Neuronal stem cell (in vitro differentiated cells): ENCODE measurements around the gene RC3H2.
"Not testable (repeated sequence)": the region's sequence is repeated elsewhere in the genome, so short reads cannot be mapped to it uniquely, and the experiment has no call there.

Experiments used
- DNase-seq: peaks from one replicate; pipeline ENCODE4 v3.0.0-alpha.2; 2013; ENCODE audit warnings: low spot score
- H2AFZ ChIP-seq: one replicate; pipeline ENCODE4 v1.6.1; 2013; ENCODE audit warnings: mild to moderate bottlenecking, low read length, inconsistent platforms
- H2AK5ac ChIP-seq: 2 replicates; pipeline ENCODE4 v1.6.1; 2013; ENCODE audit warnings: low read depth, mild to moderate bottlenecking, inconsistent platforms, low read length, moderate library complexity, mixed read lengths
- H2BK120ac ChIP-seq: 2 replicates; pipeline ENCODE4 v1.6.1; 2013; ENCODE audit warnings: low read depth, mild to moderate bottlenecking, inconsistent platforms, low read length, moderate library complexity, mixed read lengths
- H2BK12ac ChIP-seq: one replicate; pipeline ENCODE4 v1.6.1; 2013; ENCODE audit warnings: low read length, inconsistent platforms
- H2BK15ac ChIP-seq: 2 replicates; pipeline ENCODE4 v1.6.1; 2013; ENCODE audit warnings: mild to moderate bottlenecking, low read length, inconsistent platforms, mixed read lengths
- H2BK5ac ChIP-seq: one replicate; pipeline ENCODE4 v1.6.1; 2013; ENCODE audit warnings: inconsistent platforms, mild to moderate bottlenecking, low read length, moderate library complexity
- H3K14ac ChIP-seq: one replicate; pipeline ENCODE4 v1.6.1; 2013; ENCODE audit warnings: low read length, inconsistent platforms
- H3K18ac ChIP-seq: 2 replicates; pipeline ENCODE4 v1.6.1; 2013; ENCODE audit warnings: low read length, inconsistent platforms
- H3K23ac ChIP-seq: 2 replicates; pipeline ENCODE4 v1.6.1; 2013; ENCODE audit warnings: low read depth, mild to moderate bottlenecking, mixed read lengths, low read length, inconsistent platforms; ENCODE audit not compliant: poor library complexity
- H3K27ac ChIP-seq: replicated peaks from 3 replicates; pipeline ENCODE4 v1.5.1; 2013; ENCODE audit warnings: low read length, inconsistent platforms
- H3K27me3 ChIP-seq, 3 experiments: 2 replicates each; pipeline ENCODE4 v1.6.1; 2013; ENCODE audit warnings: low read length in 3 of 3, mild to moderate bottlenecking in 2 of 3, inconsistent platforms in 1 of 3, low read depth in 1 of 3, mixed read lengths in 1 of 3, moderate library complexity in 1 of 3; ENCODE audit not compliant: control insufficient read depth in 3 of 3, insufficient read depth in 3 of 3
- H3K36me3 ChIP-seq, 2 donors: replicated peaks in 1 of 2; 2 replicates each; pipeline ENCODE4 v1.6.1; 2013; ENCODE audit warnings: low read length in 2 of 2; ENCODE audit not compliant: control insufficient read depth in 2 of 2, insufficient read depth in 2 of 2
- H3K4ac ChIP-seq: 2 replicates; pipeline ENCODE4 v1.6.1; 2013; ENCODE audit warnings: inconsistent platforms, mild to moderate bottlenecking, low read length, moderate library complexity
- H3K4me1 ChIP-seq, 2 donors: 1 replicate in 1 of 2; 2 replicates in 1 of 2; pipeline ENCODE4 v1.6.1; 2013; ENCODE audit warnings: low read length in 2 of 2, low read depth in 1 of 2; ENCODE audit not compliant: control insufficient read depth in 2 of 2, insufficient read depth in 1 of 2
- H3K4me2 ChIP-seq: one replicate; pipeline ENCODE4 v1.6.1; 2013; ENCODE audit warnings: mild to moderate bottlenecking, low read length, inconsistent platforms; ENCODE audit not compliant: insufficient read depth, poor library complexity, severe bottlenecking
- H3K4me3 ChIP-seq, 2 donors: 2 replicates each; pipeline ENCODE4 v1.5.1; 2013; ENCODE audit warnings: low read length in 2 of 2, mild to moderate bottlenecking in 2 of 2, inconsistent platforms in 1 of 2, moderate library complexity in 1 of 2
- H3K79me1 ChIP-seq: one replicate; pipeline ENCODE4 v1.6.1; 2013; ENCODE audit warnings: low read depth, mild to moderate bottlenecking, inconsistent platforms, low read length, moderate library complexity
- H3K9ac ChIP-seq: one replicate; pipeline ENCODE4 v1.6.1; 2013; ENCODE audit warnings: mild to moderate bottlenecking, low read depth, low read length, inconsistent platforms; ENCODE audit not compliant: poor library complexity
- H3K9me3 ChIP-seq, 2 donors: replicated peaks in 1 of 2; 2 replicates each; pipeline versions ENCODE3 to v1.6.1; 2013; ENCODE audit warnings: low read length in 2 of 2, mild to moderate bottlenecking in 2 of 2, inconsistent platforms in 1 of 2, low read depth in 1 of 2, mixed read lengths in 1 of 2, moderate library complexity in 1 of 2; ENCODE audit not compliant: control insufficient read depth in 2 of 2, insufficient read depth in 1 of 2
- H4K8ac ChIP-seq: one replicate; pipeline ENCODE4 v1.6.1; 2013; ENCODE audit warnings: low read depth, mild to moderate bottlenecking, inconsistent platforms, low read length, moderate library complexity
- H4K91ac ChIP-seq: one replicate; pipeline ENCODE4 v1.6.1; 2013; ENCODE audit warnings: low read length, low read depth, mild to moderate bottlenecking, inconsistent platforms; ENCODE audit not compliant: poor library complexity
- WGBS, 2 donors: extraction: QIAGEN DNeasy Blood & Tissue Kit; methylation state at CpG; one replicate each; pipeline ENCODE4 v1.1.7; 2013; ENCODE audit warnings: missing lambda C conversion rate in 2 of 2, mixed read lengths in 1 of 2; ENCODE audit not compliant: insufficient read length in 2 of 2, insufficient replicate concordance in 1 of 2; ENCODE audit errors: extremely low coverage in 2 of 2; 5-methylcytosine and 5-hydroxymethylcytosine counted together

Gene RC3H2

DNA sequence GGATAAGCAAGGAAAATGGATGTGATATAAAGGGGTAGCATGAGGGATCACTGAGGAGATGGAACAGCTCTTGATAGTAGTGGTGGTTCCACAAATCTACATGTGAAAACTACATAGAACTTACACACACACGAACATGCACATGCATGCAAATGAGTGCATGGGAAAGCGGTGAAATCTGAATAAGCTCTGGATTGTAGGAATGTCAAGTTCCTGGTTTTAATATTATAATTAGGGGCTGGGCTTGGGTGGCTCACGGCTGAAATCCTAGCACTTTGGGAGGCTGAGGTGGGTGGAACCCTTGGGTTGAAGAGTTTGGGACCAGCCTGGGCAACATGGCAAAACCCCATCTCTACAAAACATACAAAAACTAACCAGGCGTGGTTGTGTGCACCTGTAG, 63.7 kb downstream of the RC3H2 start:
- no peak overlapping the region for H2BK12ac ChIP-seq
- no CpG with 5 or more reads among the region's 4 CpGs for WGBS, 2 donors
- peaks cover 2 to 16% of the 10 kb centered on the region in 2 donors for H3K36me3 ChIP-seq
- no peak overlapping the region for H2BK120ac ChIP-seq
- H3K9ac ChIP-seq, result no peak overlapping the region
- DNase-seq, result no peak
- H4K91ac ChIP-seq, result no peak overlapping the region
- no peak overlapping the region for H2AFZ ChIP-seq
- no peak overlapping the region for H2BK15ac ChIP-seq
- H3K18ac ChIP-seq, result no peak overlapping the region
- H3K4me1 ChIP-seq, result no peaks in the 10 kb centered on the region
- no peak overlapping the region for H2AK5ac ChIP-seq
- no peaks in the 10 kb centered on the region for H3K27me3 ChIP-seq
- H3K4me2 ChIP-seq, result no peak overlapping the region
- no peak overlapping the region for H3K27ac ChIP-seq
- H2BK5ac ChIP-seq, result no peak overlapping the region
- no peaks in the 10 kb centered on the region for H3K79me1 ChIP-seq
- H3K4ac ChIP-seq, result no peak overlapping the region
- peaks cover 0 to 4% of the 10 kb centered on the region in 2 donors for H3K9me3 ChIP-seq
- no peak overlapping the region for H3K4me3 ChIP-seq
- H3K14ac ChIP-seq, result no peak overlapping the region
- H3K23ac ChIP-seq, result no peak overlapping the region
- H4K8ac ChIP-seq, result no peak overlapping the region

DNA sequence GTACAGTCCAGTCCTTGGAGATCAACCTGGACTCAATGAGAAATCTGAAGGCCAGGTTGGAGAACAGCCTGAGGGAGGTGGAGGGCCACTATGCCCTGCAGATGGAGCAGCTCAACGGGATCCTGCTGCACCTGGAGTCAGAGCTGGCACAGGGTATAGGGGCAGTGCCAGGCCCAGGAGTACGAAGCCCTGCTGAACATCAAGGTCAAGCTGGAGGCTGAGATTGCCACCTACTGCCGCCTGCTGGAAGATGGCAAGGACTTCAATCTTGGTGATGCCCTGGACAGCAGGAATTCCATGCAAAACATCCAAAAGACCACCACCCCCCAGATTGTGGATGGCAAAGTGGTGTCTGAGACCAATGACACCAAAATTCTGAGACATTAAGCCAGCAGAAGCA, 66.7 kb downstream of the RC3H2 start:
- not testable (repeated sequence) for H3K9ac ChIP-seq, H3K18ac ChIP-seq, H3K4me2 ChIP-seq, H3K27ac ChIP-seq, H2BK15ac ChIP-seq, H4K91ac ChIP-seq, H4K8ac ChIP-seq, H2AK5ac ChIP-seq, H2BK120ac ChIP-seq, H2BK5ac ChIP-seq, H3K14ac ChIP-seq, H3K4me3 ChIP-seq, H3K4ac ChIP-seq, H3K4me1 ChIP-seq, H3K36me3 ChIP-seq, DNase-seq, H3K79me1 ChIP-seq, H2BK12ac ChIP-seq, H2AFZ ChIP-seq, H3K9me3 ChIP-seq, H3K27me3 ChIP-seq, H3K23ac ChIP-seq
- WGBS, 2 donors, result no CpG with 5 or more reads among the region's 3 CpGs

- H3K4ac ChIP-seq, result no peak overlapping the region
- no CpG with 5 or more reads among the region's 14 CpGs for WGBS, 2 donors
Measured at GRCh38 chr9:122837266-122837850, 67.8 kb downstream of the RC3H2 start.

GRCh38 chr9:122835313-122835731, 69.8 kb downstream of the RC3H2 start:
- Histone ChIP-seq H4K91ac (no peak overlapping the region), H3K79me1 (no peaks in the 10 kb centered on the region), H3K27me3 (no peaks in the 10 kb centered on the region)

More at GRCh38 chr9:122837266-122837850, 67.8 kb downstream of the RC3H2 start:
- Histone ChIP-seq H4K8ac (no peak overlapping the region), H3K18ac (no peak overlapping the region), H3K9me3 (peaks cover 0 to 4% of the 10 kb centered on the region in 2 donors), H3K4me1 (peaks cover 0 to 1% of the 10 kb centered on the region in 2 donors), H3K23ac (no peak overlapping the region), H4K91ac (no peak overlapping the region), H3K9ac (no peak overlapping the region), H3K4me3 (no peak overlapping the region), H3K27ac (no peak overlapping the region), H3K79me1 (no peaks in the 10 kb centered on the region), H2BK15ac (no peak overlapping the region), H2AK5ac (peak overlapping the region; percentile 57), H2AFZ (no peak overlapping the region), H2BK12ac (no peak overlapping the region), H2BK5ac (no peak overlapping the region), H3K27me3 (no peaks in the 10 kb centered on the region), H3K4me2 (no peak overlapping the region), H2BK120ac (no peak overlapping the region), H3K14ac (no peak overlapping the region), H3K36me3 (no peaks in the 10 kb centered on the region)
- no peak for DNase-seq

More at GRCh38 chr9:122835313-122835731, 69.8 kb downstream of the RC3H2 start:
- no peak overlapping the region for H2BK15ac ChIP-seq
- no peak overlapping the region for H3K9ac ChIP-seq
- H2AFZ ChIP-seq, result peak overlapping the region; percentile 71
- no peak overlapping the region for H3K23ac ChIP-seq
- H3K14ac ChIP-seq, result no peak overlapping the region
- H3K4me2 ChIP-seq, result peak overlapping the region; percentile 15
- WGBS, 2 donors, result no CpG with 5 or more reads among the region's 4 CpGs
- H3K4ac ChIP-seq, result no peak overlapping the region
- no peak overlapping the region for H2BK12ac ChIP-seq
- H3K9me3 ChIP-seq, result peaks cover 0 to 2% of the 10 kb centered on the region in 2 donors
- H2AK5ac ChIP-seq, result no peak overlapping the region
- no peaks in the 10 kb centered on the region for H3K36me3 ChIP-seq
- H3K27ac ChIP-seq, result no peak overlapping the region
- H3K4me1 ChIP-seq, result peaks cover 0 to 1% of the 10 kb centered on the region in 2 donors
- no peak for DNase-seq
- H2BK5ac ChIP-seq, result no peak overlapping the region
- H4K8ac ChIP-seq, result no peak overlapping the region
- H3K18ac ChIP-seq, result no peak overlapping the region
- H2BK120ac ChIP-seq, result no peak overlapping the region
- H3K4me3 ChIP-seq, result no peak overlapping the region
